SK-N-SH treated with all-trans-retinoic acid at 6 μM for 48 hours (cell line): ENCODE results near the gene ZSCAN30.

Source experiments
- ATAC-seq: fragments of 200-7000 bp; cut with Tn5 transposase; 3 replicates; pipeline ENCODE4 v1.9.1; 2020; ENCODE audit warnings: mild to moderate bottlenecking, moderate library complexity
- ARNTL ChIP-seq: fragments of 450-650 bp; formaldehyde crosslinking; IDR thresholded peaks from 2 replicates; pipeline ENCODE4 v1.5.0; 2020; ENCODE audit warnings: low read depth, mild to moderate bottlenecking, moderate library complexity, borderline replicate concordance
- BACH2 ChIP-seq: fragments of 250-450 bp; sonication (Bioruptor Pico); IDR thresholded peaks from 2 replicates; pipeline ENCODE4 v1.9.0; 2021; ENCODE audit warnings: mild to moderate bottlenecking, borderline replicate concordance
- CSDC2 ChIP-seq: fragments of 250-450 bp; sonication (Bioruptor Pico); IDR thresholded peaks from 2 replicates; pipeline ENCODE4 v1.5.0; 2020; ENCODE audit warnings: mild to moderate bottlenecking, moderate library complexity
- ESRRG ChIP-seq: fragments of 250-450 bp; sonication (Bioruptor Pico); IDR thresholded peaks from 2 replicates; pipeline ENCODE4 v1.6.1; 2021; ENCODE audit warnings: mild to moderate bottlenecking
- GLIS3 ChIP-seq: fragments of 250-450 bp; sonication (Bioruptor Pico); IDR thresholded peaks from 2 replicates; pipeline ENCODE4 v1.5.0; 2020; ENCODE audit warnings: mild to moderate bottlenecking, moderate library complexity
- ISL1 ChIP-seq: fragments of 250-450 bp; sonication (Bioruptor Pico); IDR thresholded peaks from 2 replicates; pipeline ENCODE4 v2.1.2; 2022; ENCODE audit warnings: mild to moderate bottlenecking, moderate library complexity
- OSR1 ChIP-seq: fragments of 250-450 bp; sonication (Bioruptor Pico); IDR thresholded peaks from 2 replicates; pipeline ENCODE4 v1.8.0; 2022; ENCODE audit warnings: moderate library complexity, mild to moderate bottlenecking, inconsistent platforms
- PATZ1 ChIP-seq: fragments of 250-450 bp; sonication (Bioruptor Pico); IDR thresholded peaks from 2 replicates; pipeline ENCODE4 v1.8.0; 2020; ENCODE audit warnings: mild to moderate bottlenecking, moderate library complexity, borderline replicate concordance
- POU6F1 ChIP-seq: fragments of 250-450 bp; sonication (Bioruptor Pico); IDR thresholded peaks from 2 replicates; pipeline ENCODE4 v1.8.0; 2021; ENCODE audit warnings: low read depth, mild to moderate bottlenecking, moderate library complexity, borderline replicate concordance
- PPARA ChIP-seq: fragments of 250-450 bp; sonication (Bioruptor Pico); IDR thresholded peaks from 2 replicates; pipeline ENCODE4 v1.5.0; 2020; ENCODE audit warnings: mild to moderate bottlenecking, borderline replicate concordance
- RARB ChIP-seq: fragments of 250-450 bp; sonication (Bioruptor Pico); IDR thresholded peaks from 2 replicates; pipeline ENCODE4 v1.8.0; 2021; ENCODE audit warnings: mild to moderate bottlenecking, moderate library complexity
- SNAI2 ChIP-seq: fragments of 250-450 bp; sonication (Bioruptor Pico); IDR thresholded peaks from 2 replicates; pipeline ENCODE4 v1.5.0; 2020; ENCODE audit warnings: mild to moderate bottlenecking, moderate library complexity
- TCF4 ChIP-seq: fragments of 250-450 bp; sonication (Bioruptor Pico); IDR thresholded peaks from 2 replicates; pipeline ENCODE4 v1.8.0; 2021; ENCODE audit warnings: mild to moderate bottlenecking, moderate library complexity, borderline replicate concordance
- TOX ChIP-seq: fragments of 250-450 bp; sonication (Bioruptor Pico); IDR thresholded peaks from 2 replicates; pipeline ENCODE4 v1.8.0; 2021; ENCODE audit warnings: mild to moderate bottlenecking, moderate library complexity, borderline replicate concordance
- TSHZ2 ChIP-seq: fragments of 250-450 bp; sonication (Bioruptor Pico); IDR thresholded peaks from 2 replicates; pipeline ENCODE4 v1.5.0; 2020; ENCODE audit warnings: mild to moderate bottlenecking, moderate library complexity
- ZC3H10 ChIP-seq: fragments of 250-450 bp; sonication (Bioruptor Pico); IDR thresholded peaks from 2 replicates; pipeline ENCODE4 v1.5.1; 2021; ENCODE audit warnings: mild to moderate bottlenecking, moderate library complexity
- ZFP30 ChIP-seq: fragments of 450-650 bp; formaldehyde crosslinking; IDR thresholded peaks from 2 replicates; pipeline ENCODE4 v1.5.0; 2022; ENCODE audit warnings: mild to moderate bottlenecking, moderate library complexity
- ZNF70 ChIP-seq: fragments of 450-650 bp; formaldehyde crosslinking; IDR thresholded peaks from 2 replicates; pipeline ENCODE4 v1.5.0; 2020; ENCODE audit warnings: mild to moderate bottlenecking, moderate library complexity
- ZNF8 ChIP-seq: fragments of 450-650 bp; formaldehyde crosslinking; IDR thresholded peaks from 2 replicates; pipeline ENCODE4 v1.5.0; 2020; ENCODE audit warnings: mild to moderate bottlenecking, moderate library complexity

The ZSCAN30 gene

GRCh38 chr18:35245719-35246317 lies 44.2 kb downstream of the ZSCAN30 start (continued):
- TF ChIP-seq TSHZ2 = no peak
- TF ChIP-seq ZFP30 (CRISPR knock-in tag) = no peak
- TF ChIP-seq RARB (CRISPR knock-in tag) = no peak
- TF ChIP-seq TCF4 = no peak

GRCh38 chr18:35244671-35245070 lies 45.4 kb downstream of the ZSCAN30 start:
- no peak for ATAC-seq
- TF ChIP-seq ARNTL (CRISPR knock-in tag) = no peak
- TF ChIP-seq TOX (CRISPR knock-in tag) = no peak
- TF ChIP-seq CSDC2 (CRISPR knock-in tag) = no peak
- no peak for TF ChIP-seq ESRRG (CRISPR knock-in tag)
- no peak for TF ChIP-seq ZNF70
- TF ChIP-seq TSHZ2 = no peak
- no peak for TF ChIP-seq SNAI2
- TF ChIP-seq POU6F1 (CRISPR knock-in tag) = no peak
- no peak for TF ChIP-seq PATZ1 (CRISPR knock-in tag)
- TF ChIP-seq RARB (CRISPR knock-in tag) = no peak
- no peak for TF ChIP-seq ZNF8 (CRISPR knock-in tag)
- TF ChIP-seq TCF4 = no peak
- no peak for TF ChIP-seq OSR1 (CRISPR knock-in tag)
- no peak for TF ChIP-seq ISL1 (CRISPR knock-in tag)
- no peak for TF ChIP-seq BACH2
- no peak for TF ChIP-seq GLIS3 (CRISPR knock-in tag)
- TF ChIP-seq ZC3H10 (CRISPR knock-in tag) = no peak

- no peak for ATAC-seq
- TF ChIP-seq GLIS3 (CRISPR knock-in tag) (no peak), OSR1 (CRISPR knock-in tag) (no peak), CSDC2 (CRISPR knock-in tag) (no peak)
Measured at GRCh38 chr18:35242426-35242825, 47.6 kb downstream of the ZSCAN30 start.

GRCh38 chr18:35241448-35241804 lies 48.6 kb downstream of the ZSCAN30 start:
- TF ChIP-seq ZFP30 (CRISPR knock-in tag) = no peak
- no peak for TF ChIP-seq CSDC2 (CRISPR knock-in tag)
- no peak for TF ChIP-seq ZNF70
- TF ChIP-seq RARB (CRISPR knock-in tag) = no peak
- no peak for TF ChIP-seq ISL1 (CRISPR knock-in tag)
- TF ChIP-seq SNAI2 = no peak
- no peak for TF ChIP-seq OSR1 (CRISPR knock-in tag)
- no peak for TF ChIP-seq ZNF8 (CRISPR knock-in tag)
- no peak for TF ChIP-seq PPARA (CRISPR knock-in tag)
- no peak for TF ChIP-seq TCF4
- no peak for TF ChIP-seq TSHZ2
- peak; percentile 5 for ATAC-seq
